Fibroblast of skin of back (primary cell): ENCODE data around the gene ARHGEF4.

Experiments
- DNase-seq: peaks from one replicate; pipeline ENCODE4 v3.0.0-alpha.2; 2013

The ARHGEF4 gene

DNA sequence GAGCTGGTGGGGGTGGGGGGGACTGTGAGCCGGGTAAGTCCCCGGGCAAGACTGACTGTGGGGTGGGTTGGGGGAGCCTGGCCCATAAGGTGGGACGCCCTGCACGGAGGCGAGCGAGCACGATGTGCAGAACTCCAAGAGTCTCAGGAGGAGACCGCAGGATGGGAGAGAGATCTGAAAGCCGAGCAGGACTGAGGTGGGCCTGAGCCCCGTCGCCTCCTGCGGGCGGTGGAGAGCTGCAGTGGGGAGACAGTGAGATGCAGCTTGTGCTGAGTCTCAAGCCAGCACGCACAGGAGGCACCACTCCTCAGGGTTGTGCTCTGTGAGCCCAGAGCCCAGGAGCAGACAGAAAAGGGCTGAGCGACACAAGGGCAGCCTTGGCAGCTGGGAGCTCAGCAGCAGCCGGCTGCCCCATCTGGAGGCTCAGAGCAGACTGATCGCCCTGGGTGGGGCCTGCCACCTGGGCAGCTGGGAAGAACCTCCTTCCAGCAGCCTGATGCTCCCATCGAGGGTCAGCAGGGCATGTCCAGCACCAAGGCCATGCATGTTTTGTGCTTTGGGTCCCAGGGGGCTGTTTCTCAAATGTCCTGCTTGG lies 15.9 kb downstream of the ARHGEF4 start:
- no peak for DNase-seq

DNA sequence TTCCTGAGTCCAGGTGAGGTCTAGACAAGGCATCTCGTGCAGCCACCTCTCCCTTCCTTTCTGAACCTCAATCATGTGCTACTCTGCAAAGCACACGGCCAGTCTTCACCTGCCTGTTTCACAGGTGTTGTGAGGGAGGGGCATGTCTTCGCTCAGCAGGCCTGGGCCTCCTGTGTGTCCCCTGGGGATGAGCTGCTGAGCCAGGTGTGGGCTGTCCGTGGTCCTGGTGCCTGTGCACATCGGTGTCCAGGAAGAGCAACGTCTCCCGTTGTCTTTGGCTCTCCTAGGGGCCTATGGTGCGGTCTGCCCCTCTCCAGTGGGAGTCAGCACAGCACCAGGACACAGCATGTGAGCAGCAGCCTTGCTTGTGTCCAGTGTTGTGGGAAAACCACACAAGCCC lies 16.7 kb downstream of the ARHGEF4 start:
- DNase-seq = no peak

DNA sequence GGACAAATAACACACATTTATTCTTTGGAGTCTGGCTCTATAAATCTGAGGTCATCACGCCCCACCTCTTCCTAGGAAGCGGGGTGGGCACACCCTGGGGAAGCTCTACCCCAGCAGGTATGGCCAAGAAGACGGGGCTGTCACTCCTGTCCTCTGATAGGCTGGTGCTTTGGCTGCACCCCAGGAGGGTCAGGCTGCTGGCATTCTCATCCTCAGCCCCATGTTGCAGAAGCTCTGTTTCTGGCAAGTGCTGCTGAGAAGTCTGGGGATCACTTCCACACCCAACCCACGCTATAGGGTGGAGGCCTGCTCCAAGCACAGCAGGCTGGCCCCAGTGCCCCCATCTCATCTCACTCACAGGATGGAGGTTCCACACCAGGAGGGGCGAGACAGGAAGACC lies 17.6 kb downstream of the ARHGEF4 start:
- DNase-seq = no peak

DNA sequence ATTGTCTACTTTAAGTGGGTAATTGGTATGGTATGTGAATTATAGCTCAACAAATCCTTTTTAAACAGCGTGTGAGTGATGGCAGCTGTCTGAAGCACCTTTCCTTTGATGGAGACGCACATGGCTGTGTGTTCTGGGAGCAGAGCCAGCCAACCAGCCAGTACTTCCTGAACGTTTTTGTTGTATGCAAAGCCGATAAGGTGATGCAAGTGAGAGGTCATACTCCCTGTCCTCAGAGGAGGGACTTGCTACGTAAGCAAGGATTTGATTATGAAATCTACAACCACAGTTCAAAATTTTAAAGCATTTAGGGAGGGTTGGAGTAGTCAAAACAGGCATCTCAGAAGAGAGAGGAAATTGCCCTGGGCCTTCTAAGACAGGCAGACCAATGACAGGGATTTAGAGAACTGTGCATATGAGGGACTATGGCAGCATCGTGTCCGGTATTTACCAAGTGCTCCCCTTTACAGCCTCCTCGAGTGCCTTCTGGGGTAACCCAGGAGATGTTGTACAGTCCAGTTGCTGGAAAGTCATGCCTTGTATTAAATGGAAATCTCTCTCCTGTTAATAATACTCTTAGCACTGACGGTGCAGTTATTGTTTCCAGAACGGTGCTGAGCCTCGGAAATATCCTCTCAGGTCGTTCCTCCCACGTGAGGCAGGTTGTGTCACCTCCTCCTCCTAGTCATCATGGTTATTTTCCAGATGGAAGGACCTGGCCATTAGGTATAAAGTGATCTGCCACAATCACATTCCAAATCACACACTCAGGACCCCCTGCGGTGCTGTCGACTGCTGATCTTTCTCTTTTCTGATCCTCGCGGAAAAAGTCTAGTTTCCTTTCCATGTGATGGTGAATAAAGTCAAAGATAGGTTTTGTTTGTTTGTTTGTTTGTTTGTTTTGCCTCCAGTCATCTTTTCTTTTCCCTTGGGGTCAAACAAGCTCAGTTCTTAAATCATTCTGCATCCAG lies 28.4 kb downstream of the ARHGEF4 start:
- peak; percentile 3 for DNase-seq

DNA sequence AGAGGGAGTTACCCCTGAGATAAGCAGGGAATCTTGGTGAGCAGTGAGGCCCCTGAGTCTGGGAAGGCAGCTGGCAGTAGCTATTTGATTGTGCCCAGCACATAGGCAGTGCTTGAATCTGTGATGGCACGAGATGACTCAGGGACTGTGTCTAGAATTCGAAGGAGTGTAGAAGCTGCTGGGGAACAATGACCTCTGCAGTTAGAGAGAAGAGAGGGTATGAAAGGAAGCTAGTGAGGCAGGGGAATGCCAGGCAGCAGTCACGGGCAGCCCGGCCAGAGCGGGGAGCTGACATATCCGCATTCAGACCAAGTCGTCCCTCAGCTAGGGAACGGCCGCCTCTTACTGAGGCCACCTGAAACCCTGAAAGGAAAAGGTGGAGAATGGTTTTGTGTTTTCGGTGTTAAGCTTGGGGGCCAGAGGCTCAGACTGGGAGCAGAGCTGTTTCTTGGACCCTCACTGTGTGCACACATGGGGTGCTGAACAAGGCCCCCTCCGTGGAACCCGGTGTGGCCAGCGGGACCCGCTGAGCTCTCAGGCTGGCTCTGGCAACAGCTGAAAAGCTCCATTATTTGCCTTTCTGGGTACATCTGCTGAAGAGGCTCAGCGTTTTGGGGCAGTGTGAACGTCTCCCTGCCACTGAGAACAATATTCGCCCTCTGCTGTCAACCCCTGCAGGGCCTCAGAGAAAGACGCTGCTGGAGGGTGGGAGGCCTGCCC lies 32.9 kb downstream of the ARHGEF4 start:
- no peak for DNase-seq

DNA sequence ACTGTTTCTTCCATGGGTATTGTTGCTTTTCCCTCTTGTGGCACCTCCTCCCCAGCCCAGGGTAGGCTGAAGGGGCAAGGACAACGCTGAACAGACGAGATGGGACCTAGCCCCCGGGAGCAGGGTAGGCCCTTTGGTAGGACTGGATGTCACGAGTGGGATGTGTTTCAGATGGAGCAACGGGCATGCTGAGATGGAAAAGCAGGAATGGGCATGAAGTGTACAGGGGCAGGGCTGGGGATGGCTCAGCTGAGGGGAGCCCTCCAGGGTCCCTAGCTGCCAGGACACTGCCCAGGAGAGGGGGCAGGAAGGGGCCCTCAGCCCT lies 33.4 kb downstream of the ARHGEF4 start:
- DNase-seq = no peak

DNA sequence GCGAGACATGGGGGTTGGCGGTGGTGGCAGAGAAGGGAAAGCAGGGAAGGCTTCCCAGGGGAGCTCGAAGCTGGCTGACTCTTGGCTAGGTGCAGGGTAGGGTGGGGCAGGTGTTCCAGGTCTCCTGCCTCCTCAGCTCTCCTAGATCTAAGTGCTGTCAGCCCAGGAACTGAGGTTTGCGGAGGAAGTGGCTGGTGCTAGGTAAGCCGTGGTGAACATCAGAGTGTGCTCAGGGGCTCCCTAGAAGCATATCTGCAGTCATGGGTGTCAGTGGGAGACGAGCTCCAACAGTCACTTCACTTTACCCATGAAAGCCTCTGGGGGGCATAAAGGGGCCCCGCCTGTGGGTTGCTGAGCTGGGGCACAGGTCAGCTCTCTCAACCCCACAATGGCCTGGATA lies 34.1 kb downstream of the ARHGEF4 start:
- no peak for DNase-seq

DNA sequence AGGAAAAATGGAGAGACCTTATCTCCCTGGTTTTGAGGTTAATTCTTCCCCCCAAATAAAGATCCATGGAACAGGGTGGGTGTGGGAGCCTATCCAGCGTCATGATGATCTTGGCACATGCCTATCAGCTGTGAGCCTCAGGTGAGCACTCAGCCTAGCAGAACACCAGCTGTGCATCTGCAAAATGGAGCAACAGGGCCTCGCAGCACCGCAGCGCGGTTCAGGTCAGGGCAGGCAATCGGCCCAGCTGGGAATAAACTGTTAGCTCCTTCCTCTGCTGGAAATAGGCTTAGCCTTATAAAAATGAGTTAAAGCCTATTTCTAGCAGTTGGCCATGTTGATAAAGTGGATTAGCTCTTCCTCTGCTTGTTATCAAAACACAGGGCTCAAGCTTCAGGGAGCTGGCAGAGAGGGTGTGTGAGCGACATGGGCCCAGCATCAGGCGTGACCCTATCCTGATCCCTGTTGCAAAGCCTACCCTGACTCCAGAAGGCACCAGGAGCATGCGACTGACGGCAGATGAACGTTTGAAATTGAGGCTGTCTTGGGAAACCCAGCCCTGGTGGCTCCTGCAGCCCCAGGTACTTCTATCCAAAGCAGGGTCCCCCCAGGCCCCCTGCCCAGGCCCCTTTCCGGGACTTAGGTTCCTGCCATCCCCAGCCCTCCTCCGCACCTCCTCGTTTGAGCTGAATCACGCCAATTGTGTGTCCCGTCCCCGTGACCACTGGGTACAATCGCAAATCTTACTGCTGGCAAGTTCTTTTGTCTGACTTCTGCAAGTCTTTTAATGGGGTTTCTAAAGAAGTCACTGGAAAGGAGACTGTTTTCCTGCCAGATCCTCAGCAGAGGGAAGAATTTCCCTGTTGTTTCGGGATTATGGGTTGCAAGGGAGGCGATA lies 35.4 kb downstream of the ARHGEF4 start:
- DNase-seq = no peak

DNA sequence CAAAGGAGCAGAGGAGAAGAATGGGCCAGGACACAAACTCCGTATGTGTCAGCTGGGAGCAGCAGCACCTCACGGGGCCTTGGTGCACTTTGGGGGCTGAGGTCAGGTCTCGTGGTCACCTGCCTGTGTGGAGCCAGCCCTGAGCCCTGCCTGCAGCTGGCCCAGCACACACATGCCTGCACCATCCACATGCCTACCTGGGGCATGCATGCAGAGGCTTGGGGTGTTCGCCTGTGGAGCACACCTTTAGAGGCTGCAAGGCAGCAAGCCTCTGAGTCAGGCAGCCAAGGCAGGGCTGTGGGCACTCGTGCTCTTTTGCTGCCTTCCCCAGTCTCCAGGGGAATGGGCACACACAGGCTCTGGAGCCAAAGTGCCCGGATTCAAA lies 36.0 kb downstream of the ARHGEF4 start:
- DNase-seq = no peak

DNA sequence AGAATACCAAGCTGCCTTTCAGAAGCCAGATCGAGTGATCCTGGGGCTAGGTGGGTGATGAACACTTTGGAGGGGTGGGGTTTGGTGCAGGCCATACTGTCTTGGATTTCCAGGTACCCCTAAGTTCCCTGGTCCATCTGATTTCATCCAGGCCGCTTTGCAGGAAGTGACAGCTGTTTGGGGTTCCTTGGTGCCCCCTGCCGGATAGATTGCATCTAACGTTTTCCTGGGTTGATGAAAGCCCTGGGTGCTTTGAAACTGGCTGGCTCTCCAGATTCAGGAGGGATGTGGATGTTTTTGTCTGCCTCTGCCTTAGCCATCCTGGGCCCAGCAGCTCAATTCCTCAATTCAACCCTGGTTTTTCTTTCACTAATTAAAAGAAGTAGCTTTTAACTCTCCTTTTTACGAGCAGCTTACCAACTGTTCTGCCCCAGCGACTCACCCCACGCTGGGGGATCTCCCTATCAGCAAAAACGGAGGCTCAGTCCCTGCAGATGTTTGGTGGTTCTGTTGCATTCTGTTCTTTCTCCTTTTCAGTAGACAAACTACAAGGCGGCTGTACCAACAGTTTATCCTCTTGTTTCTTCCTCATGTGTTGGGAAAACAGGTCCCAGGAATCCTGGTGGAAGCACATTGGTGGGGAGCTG lies 37.1 kb downstream of the ARHGEF4 start:
- peak; percentile 60 for DNase-seq

DNA sequence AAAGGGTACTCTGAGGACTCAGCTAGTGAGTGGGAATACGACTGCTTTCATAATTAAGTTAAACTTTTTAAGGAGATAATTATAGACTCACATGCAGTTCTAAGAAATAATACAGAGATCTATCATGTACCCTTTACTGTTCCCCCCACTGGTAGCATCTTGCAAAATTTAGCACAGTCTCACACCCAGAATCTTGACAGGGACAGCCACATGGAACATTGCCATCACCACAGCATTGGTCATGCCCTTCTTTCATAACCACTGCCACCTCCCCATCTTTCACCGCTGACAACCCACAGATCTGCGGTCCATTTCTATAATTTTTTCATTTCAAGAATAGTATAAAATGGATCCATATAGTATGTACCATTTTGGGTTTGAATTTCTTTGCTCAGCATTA lies 37.8 kb downstream of the ARHGEF4 start:
- no peak for DNase-seq

DNA sequence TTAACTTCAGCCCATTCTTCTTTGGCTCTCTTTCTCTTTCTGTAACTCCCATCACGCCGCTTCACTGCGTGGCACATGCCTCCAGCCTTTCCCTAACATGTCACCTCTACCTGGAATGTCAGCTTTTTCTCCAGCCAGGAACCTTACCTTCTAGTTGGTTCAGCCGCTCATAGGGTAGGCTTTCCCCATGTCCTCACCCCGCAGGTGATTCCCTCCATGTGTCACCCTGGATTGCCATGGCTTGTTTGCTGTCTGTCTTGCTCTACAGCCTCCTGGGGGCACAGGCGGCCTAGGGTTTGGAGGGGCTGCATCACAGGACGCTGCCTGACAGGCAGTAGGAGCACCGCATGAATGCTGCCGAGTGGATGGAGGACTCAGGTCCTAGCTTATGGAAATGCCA lies 39.2 kb downstream of the ARHGEF4 start:
- DNase-seq = no peak

DNA sequence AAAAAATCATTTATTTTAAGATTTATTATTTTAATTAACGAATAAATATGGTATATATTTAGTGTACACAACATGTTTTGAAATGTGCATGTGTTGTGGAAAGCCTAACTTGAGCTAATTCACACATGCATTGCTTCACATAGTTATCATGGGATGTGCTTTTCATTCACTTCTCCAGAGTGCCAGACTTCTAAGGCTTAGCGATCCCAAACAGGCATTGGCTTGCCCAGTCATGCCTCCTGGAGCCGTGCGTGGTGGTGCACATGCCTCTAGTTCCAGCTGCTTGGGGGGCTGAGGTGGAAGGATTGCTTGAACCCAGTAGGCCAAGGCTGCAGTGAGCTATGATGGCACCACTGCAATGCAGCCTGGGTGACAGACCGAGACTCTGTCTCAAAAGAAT lies 40.5 kb downstream of the ARHGEF4 start:
- no peak for DNase-seq

DNA sequence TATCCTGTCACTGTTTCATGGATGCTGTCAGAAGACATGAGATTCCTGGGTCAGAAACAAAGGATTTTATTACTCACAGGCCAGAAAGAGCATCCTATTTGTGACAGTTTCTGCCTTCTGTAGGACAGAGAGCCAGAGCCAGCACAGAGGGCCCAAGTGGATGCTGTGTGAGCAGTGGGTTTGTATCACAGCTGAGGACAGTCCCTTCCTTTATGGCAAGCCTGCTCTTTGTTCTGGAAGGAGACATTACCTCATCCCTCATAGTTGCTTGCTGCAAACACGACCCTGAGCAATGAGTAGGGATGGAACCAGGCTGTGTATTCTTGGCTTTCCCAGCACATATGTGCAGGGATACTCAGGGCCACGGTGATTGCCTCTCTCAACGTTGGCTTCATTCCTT lies 41.6 kb downstream of the ARHGEF4 start:
- DNase-seq = no peak

DNA sequence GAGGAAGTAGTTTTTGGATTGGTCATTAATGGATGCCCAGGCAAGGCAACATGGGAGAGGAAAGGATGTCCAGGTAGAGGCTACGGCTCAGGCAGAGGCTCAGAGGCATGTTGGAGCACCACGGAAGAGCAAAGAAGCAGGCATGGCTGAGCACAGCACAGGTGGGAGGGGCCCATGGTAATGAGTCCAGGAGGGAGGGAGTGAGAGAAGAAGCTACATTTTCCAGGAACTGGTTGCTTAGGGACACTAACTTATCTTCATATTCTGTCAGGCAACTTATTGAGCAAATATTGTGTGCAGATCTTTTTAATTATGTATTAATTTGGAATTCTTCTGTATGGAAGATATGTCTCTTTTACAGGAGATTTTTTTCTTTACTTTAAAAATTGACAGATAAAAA lies 42.2 kb downstream of the ARHGEF4 start:
- no peak for DNase-seq

DNA sequence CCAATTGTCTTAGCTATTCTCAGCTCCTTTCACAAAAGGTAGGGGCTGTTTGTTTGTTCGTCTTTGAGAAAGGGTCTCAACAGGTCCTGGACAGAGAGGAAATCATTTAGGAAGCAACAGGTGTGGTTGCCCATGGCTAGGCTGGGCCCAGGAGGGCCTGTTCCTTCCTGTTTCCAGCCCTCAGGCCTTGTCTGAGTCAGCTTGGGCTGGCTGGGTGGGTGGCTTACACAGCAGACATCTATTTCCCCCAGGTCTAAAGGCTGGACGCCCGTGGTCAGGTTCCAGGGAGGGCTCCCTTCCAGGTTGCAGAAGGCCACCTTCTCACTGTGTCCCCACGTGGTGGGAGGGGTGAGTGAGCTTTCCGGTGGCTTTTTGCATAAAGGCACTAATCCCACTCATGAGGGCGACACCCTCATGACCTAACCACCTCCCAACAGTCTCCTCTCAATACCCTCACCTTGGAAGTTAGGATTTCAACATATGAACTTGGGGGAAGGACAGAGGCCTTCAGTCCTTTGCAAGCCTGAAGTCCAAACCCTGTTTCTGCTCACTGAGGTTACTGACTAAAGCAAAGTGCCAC lies 45.5 kb downstream of the ARHGEF4 start:
- DNase-seq = no peak

DNA sequence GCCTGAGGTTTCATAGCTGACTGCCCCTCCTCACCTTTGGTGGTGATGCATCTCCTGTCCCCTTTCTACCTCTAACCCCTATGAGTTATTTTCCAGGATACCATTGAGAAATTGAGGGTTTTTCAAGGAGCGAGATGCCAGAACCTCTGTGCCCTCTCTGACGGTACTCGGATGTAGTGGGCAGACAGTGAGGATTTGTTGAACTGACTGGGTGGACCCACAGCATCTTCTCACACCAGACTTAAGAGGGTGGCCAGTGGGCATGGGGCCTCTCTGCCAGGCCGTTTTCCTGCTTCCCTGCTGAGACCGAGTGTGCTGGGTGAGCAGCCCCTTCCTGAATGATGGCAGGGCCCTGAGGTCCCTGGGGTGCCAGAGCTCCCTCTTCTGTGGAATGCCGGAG lies 46.3 kb downstream of the ARHGEF4 start:
- DNase-seq = no peak

DNA sequence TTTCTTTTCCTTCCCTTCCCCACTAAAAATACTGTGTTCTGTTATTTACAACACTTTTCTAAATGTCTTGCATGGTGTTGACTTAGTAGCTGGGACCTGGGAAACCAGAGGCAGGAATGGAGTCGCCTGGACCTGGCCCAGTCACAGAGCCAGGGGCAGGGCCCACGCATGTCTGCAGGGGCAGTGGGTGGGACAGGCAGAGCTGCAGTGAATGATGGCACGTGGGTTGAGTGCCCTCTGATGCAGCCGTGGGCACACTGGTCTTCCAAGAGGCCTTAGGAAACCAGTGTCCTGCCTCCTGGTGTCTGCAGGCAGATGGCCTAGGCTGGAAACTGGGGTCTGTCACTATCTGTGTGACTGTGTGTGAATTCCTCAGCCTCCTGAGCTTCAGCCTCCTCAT lies 46.8 kb downstream of the ARHGEF4 start:
- no peak for DNase-seq

DNA sequence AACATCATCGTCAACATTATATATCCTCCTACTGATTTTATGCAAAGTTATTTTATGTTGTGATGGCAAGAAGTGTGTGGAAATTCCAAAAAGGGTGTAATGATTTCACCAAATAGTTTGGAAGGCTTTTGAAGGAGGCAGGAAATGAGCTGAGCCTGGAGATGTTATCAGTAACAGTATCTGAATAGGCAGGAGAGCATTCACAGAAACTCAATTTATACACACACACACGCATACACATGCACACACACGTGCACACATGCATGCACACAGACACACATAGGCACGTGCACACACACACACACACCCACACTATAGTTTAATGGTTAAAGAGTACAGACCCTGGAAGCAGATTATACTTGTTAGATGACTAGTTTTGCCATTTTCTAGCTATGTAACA lies 47.3 kb downstream of the ARHGEF4 start:
- no peak for DNase-seq

DNA sequence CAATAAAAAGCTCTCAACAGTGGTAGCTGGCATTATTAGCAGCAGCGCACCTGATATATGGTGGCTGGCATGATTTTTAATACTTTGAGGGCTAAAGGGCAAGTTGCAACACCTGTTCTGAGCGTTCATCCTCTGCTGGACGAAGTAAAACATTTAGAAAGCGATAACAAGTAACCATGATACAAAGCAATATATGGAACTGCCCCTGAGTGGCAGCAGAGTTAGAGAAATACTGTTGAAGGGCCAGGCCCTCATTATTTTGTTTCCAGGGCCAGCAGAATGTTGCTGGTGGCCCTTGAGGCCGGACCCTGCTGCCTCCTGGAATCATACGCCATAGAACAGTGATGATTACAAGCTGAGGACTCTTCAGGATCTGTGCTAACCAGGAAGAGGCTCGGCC lies 47.8 kb downstream of the ARHGEF4 start:
- DNase-seq = no peak

DNA sequence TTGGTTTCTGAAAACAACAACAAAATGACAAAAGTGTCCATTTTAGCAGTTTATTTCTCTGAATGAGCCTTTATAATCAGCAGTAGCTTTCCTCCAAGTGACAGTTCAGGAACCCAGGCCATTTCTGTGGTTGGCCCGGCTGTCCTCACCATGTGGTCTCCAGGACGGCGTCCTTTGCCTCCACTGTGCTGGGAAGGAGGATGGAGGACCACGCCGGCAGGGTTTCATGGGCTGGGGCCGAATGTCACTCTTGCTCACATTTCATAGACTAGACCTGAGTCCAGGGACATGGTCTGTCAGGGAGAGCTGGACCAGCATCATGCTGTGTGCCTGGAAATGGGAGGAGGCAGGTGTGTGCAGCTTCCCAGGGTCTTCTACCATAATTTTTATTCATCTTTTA lies 50.9 kb downstream of the ARHGEF4 start:
- no peak for DNase-seq
